Measurements from ENCODE around the gene ZNG1E. TPM values are rescaled to one million over a fixed set of nuclear protein-coding genes. Genes with fewer than 3 reads are reported as not detected.
"Not testable (repeated sequence)": the region's sequence is repeated elsewhere in the genome, so short reads cannot be mapped to it uniquely, and the experiment has no call there.

The ZNG1E gene
- 36.5 TPM for polyA plus RNA-seq (2013, experiment 1 of 2; ENCODE audit: insufficient read length)
- 28.5 TPM for polyA plus RNA-seq (2013, experiment 2 of 2; ENCODE audit: insufficient read length)

- DNase-seq, result peak; percentile 1
Measured at GRCh38 chr9:65675589-65676021, at the start of gene ZNG1E. Gene ZNG1E, plus strand, starts transcription at chr9:65675928. Its CDS starts 49 bp downstream, at chr9:65675977.

- not testable (repeated sequence) for DNase-seq
Measured at GRCh38 chr9:65673579-65673978, 2.1 kb upstream of the ZNG1E start.

- not testable (repeated sequence) for DNase-seq
Measured at GRCh38 chr9:65675018-65675417, 710 bp upstream of the ZNG1E start.

GRCh38 chr9:65676389-65676788, 661 bp downstream of the ZNG1E start:
- not testable (repeated sequence) for DNase-seq

- DNase-seq, result not testable (repeated sequence)
Measured at GRCh38 chr9:65678533-65678932, 2.8 kb downstream of the ZNG1E start.

GRCh38 chr9:65703550-65703949, 27.8 kb downstream of the ZNG1E start:
- DNase-seq, result not testable (repeated sequence)

GRCh38 chr9:65714445-65714844, 38.7 kb downstream of the ZNG1E start:
- DNase-seq, result not testable (repeated sequence)

- DNase-seq, result not testable (repeated sequence)
Measured at GRCh38 chr9:65737096-65737564, 61.4 kb downstream of the ZNG1E start, which contains the start of gene FOXD4L4. Gene FOXD4L4, plus strand, starts transcription at chr9:65737146. Its CDS starts 0 bp downstream, at chr9:65737146.

GRCh38 chr9:65738133-65738532, 62.4 kb downstream of the ZNG1E start:
- not testable (repeated sequence) for DNase-seq
